ENCODE results near the gene WARS2. TPM values are rescaled to one million over a fixed set of nuclear protein-coding genes. Genes with fewer than 3 reads are reported as not detected.

WARS2 gene
- total RNA-seq, 4 donors from 2014 or later = 13.3 to 28.1 (median 16.2) TPM

GRCh38 chr1:119081267-119081666, 59.2 kb downstream of the WARS2 start:
- H3K27ac ChIP-seq = peak overlapping the region; percentile 47

DNA sequence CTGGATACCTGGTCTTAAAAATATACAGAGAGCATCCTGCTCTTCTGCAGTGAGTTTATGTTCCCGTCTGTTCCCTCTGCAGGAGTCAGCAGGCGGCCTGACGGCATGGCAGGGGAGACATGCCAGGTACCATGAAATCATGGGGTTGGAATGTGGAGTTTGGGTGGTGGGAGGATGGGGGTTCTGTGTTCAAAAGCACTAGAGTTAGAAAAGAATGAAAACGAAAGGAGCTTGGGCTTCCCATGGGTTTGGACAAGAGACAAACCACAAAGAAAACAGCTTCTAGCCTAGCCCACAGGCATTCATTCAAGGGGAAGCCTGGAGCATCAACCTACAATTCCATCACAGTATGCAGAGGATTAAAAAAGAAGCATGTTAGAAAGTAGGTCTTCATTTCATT, 59.9 kb downstream of the WARS2 start:
- WGBS = 33% methylated on average over 4 of the region's 4 CpGs
- peak overlapping the region; percentile 47 for H3K27ac ChIP-seq
- H3K36me3 ChIP-seq = no peaks in the 10 kb centered on the region
- peaks cover 17% of the 10 kb centered on the region for H3K4me1 ChIP-seq
- no peaks in the 10 kb centered on the region for H3K9me3 ChIP-seq
- DNase-seq (ENCODE audit: low spot score in 2 of 2) = peak in 1 of 2 donors; percentile 66
- H3K27me3 ChIP-seq = no peaks in the 10 kb centered on the region
- TF ChIP-seq CTCF (IDR thresholded peaks at IDR 0.05) (no peak), POLR2A (IDR thresholded peaks at IDR 0.05) (no peak), POLR2AphosphoS5 (IDR thresholded peaks at IDR 0.05) (no peak), EP300 (IDR thresholded peaks at IDR 0.05) (no peak)
- no peak overlapping the region for H3K4me3 ChIP-seq

More at GRCh38 chr1:119081267-119081666, 59.2 kb downstream of the WARS2 start:
- TF ChIP-seq EP300 (IDR thresholded peaks at IDR 0.05) = no peak
- no peak for TF ChIP-seq POLR2AphosphoS5 (IDR thresholded peaks at IDR 0.05)
- TF ChIP-seq CTCF (IDR thresholded peaks at IDR 0.05) = no peak
- no peak for TF ChIP-seq POLR2A (IDR thresholded peaks at IDR 0.05)
- Histone ChIP-seq H3K9me3 (no peaks in the 10 kb centered on the region), H3K4me1 (peaks cover 17% of the 10 kb centered on the region), H3K36me3 (no peaks in the 10 kb centered on the region), H3K27me3 (no peaks in the 10 kb centered on the region), H3K4me3 (no peak overlapping the region)
- DNase-seq (ENCODE audit: low spot score in 2 of 2) = no peak

GRCh38 chr1:119079881-119080280, 60.6 kb downstream of the WARS2 start:
- TF ChIP-seq EP300 (IDR thresholded peaks at IDR 0.05) (no peak), POLR2AphosphoS5 (IDR thresholded peaks at IDR 0.05) (no peak), CTCF (IDR thresholded peaks at IDR 0.05) (no peak), POLR2A (IDR thresholded peaks at IDR 0.05) (no peak)
- WGBS = 96% methylated on average over 1 of the region's 1 CpG
- Histone ChIP-seq H3K36me3 (no peaks in the 10 kb centered on the region), H3K4me3 (no peak overlapping the region), H3K27me3 (no peaks in the 10 kb centered on the region), H3K9me3 (no peaks in the 10 kb centered on the region), H3K4me1 (peaks cover 17% of the 10 kb centered on the region), H3K27ac (peak overlapping the region; percentile 47)
- no peak for DNase-seq (ENCODE audit: low spot score in 2 of 2)

DNA sequence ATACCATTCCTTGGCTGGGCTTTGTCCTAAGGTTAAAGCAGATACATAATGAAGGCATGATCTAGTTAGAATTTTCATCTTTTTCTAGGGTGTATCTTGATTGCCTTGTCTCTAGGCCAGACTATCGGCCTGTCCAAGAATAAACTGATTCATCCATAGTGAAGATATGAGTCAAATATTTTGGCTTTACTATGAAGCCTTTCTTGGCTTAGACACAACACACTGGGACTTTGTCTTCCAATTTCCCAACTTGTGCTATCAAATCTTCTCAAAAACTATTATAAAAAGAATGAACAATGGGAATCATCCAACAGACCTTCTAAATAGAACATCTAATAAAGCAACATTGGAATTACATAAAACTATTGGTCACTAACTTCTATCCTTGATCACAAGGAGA, 64.8 kb downstream of the WARS2 start:
- Histone ChIP-seq H3K4me1 (peaks cover 5% of the 10 kb centered on the region), H3K4me3 (no peak overlapping the region), H3K36me3 (no peaks in the 10 kb centered on the region), H3K9me3 (no peaks in the 10 kb centered on the region), H3K27ac (peak overlapping the region; percentile 81), H3K27me3 (no peaks in the 10 kb centered on the region)
- 17% methylated on average over 1 of the region's 1 CpG for WGBS
- no peak for DNase-seq (ENCODE audit: low spot score in 2 of 2)
- TF ChIP-seq EP300 (IDR thresholded peaks at IDR 0.05) (no peak), POLR2AphosphoS5 (IDR thresholded peaks at IDR 0.05) (no peak), CTCF (IDR thresholded peaks at IDR 0.05) (no peak), POLR2A (IDR thresholded peaks at IDR 0.05) (no peak)

- no peaks in the 10 kb centered on the region for H3K4me1 ChIP-seq
- no peak overlapping the region for H3K4me3 ChIP-seq
- no peaks in the 10 kb centered on the region for H3K9me3 ChIP-seq
- no peak for DNase-seq (ENCODE audit: low spot score in 2 of 2)
- no peaks in the 10 kb centered on the region for H3K36me3 ChIP-seq
- H3K27me3 ChIP-seq = no peaks in the 10 kb centered on the region
- TF ChIP-seq POLR2A (IDR thresholded peaks at IDR 0.05) = no peak
- TF ChIP-seq POLR2AphosphoS5 (IDR thresholded peaks at IDR 0.05) = no peak
- TF ChIP-seq CTCF (IDR thresholded peaks at IDR 0.05) = no peak
- no peak for TF ChIP-seq EP300 (IDR thresholded peaks at IDR 0.05)
- no peak overlapping the region for H3K27ac ChIP-seq
- WGBS = 94% methylated on average over 3 of the region's 3 CpGs
Observed at GRCh38 chr1:119071321-119071720, 69.1 kb downstream of the WARS2 start.

Data from suprapubic skin (tissue), 4 donors.